Small intestine (tissue), 7 donors: ENCODE results near the gene AFF3. TPM values are rescaled to one million over a fixed set of nuclear protein-coding genes. Genes with fewer than 3 reads are reported as not detected.
"Not testable (repeated sequence)": the region's sequence is repeated elsewhere in the genome, so short reads cannot be mapped to it uniquely, and the experiment has no call there.

Experiments used
- DNase-seq, 2 donors: peaks; one replicate each; pipeline versions ENCODE4 v3.0.0 to v3.0.0-alpha.2; 2013
- FAIRE-seq: peaks from 2 replicates; lab custom pipeline; 2012; peaks lifted over from hg19 to GRCh38; lab: Jason Lieb, UNC
- H3K27ac ChIP-seq, 3 donors: one replicate each; pipeline ENCODE4 v1.5.1; 2013; ENCODE audit warnings: low read length in 2 of 3, mild to moderate bottlenecking in 2 of 3, control low read depth in 1 of 3, inconsistent platforms in 1 of 3, low read depth in 1 of 3, moderate library complexity in 1 of 3
- H3K27me3 ChIP-seq, 3 donors: one replicate each; pipeline ENCODE4 v1.6.1; 2013; ENCODE audit warnings: low read length in 3 of 3, inconsistent platforms in 1 of 3; ENCODE audit not compliant: control insufficient read depth in 3 of 3, insufficient read depth in 3 of 3
- H3K36me3 ChIP-seq, 3 donors: one replicate each; pipeline ENCODE4 v1.6.1; 2013; ENCODE audit warnings: low read length in 3 of 3, inconsistent platforms in 1 of 3, low read depth in 1 of 3, mild to moderate bottlenecking in 1 of 3, moderate library complexity in 1 of 3; ENCODE audit not compliant: control insufficient read depth in 3 of 3, insufficient read depth in 2 of 3
- H3K4me1 ChIP-seq, 3 donors: one replicate each; pipeline ENCODE4 v1.6.1; 2013; ENCODE audit warnings: low read length in 2 of 3, inconsistent platforms in 1 of 3, low read depth in 1 of 3, mild to moderate bottlenecking in 1 of 3, moderate library complexity in 1 of 3; ENCODE audit not compliant: control insufficient read depth in 3 of 3, insufficient read depth in 2 of 3
- H3K4me3 ChIP-seq, 3 donors: one replicate each; pipeline ENCODE4 v1.5.1; 2013; ENCODE audit warnings: low read length in 3 of 3, control low read depth in 1 of 3, inconsistent platforms in 1 of 3, low read depth in 1 of 3, mild to moderate bottlenecking in 1 of 3, moderate library complexity in 1 of 3
- H3K9me3 ChIP-seq, 2 donors: one replicate each; pipeline ENCODE4 v1.6.1; 2013; ENCODE audit warnings: low read depth in 1 of 2, low read length in 1 of 2; ENCODE audit not compliant: control insufficient read depth in 2 of 2, insufficient read depth in 1 of 2
- WGBS, 3 donors: extraction: QIAGEN DNeasy Blood & Tissue Kit; methylation state at CpG; one replicate each; pipeline ENCODE4 v1.1.7; 2013; 5-methylcytosine and 5-hydroxymethylcytosine counted together
- polyA plus RNA-seq, 4 donors: library from polyadenylated mRNA; stranded (reverse) in 3 of 4; unstranded in 1 of 4; fragments of 200-250 nt in 3 of 4; fragments of 120-200 nt in 1 of 4; gene quantifications; one replicate each; pipeline versions ENCODE4 v1.2.1 to v1.2.3, GENCODE V29; 2013
- donor health status: healthy with polysubstance abuse.
- donor health status: control.
- donor health status: control.
- donor health status: Bipolar disorder and iron deficiency.
- donor health status: healthy.

Gene AFF3
- polyA plus RNA-seq, 4 donors: 0.27 to 3.2 (median 0.92) TPM; not detected in 1

DNA sequence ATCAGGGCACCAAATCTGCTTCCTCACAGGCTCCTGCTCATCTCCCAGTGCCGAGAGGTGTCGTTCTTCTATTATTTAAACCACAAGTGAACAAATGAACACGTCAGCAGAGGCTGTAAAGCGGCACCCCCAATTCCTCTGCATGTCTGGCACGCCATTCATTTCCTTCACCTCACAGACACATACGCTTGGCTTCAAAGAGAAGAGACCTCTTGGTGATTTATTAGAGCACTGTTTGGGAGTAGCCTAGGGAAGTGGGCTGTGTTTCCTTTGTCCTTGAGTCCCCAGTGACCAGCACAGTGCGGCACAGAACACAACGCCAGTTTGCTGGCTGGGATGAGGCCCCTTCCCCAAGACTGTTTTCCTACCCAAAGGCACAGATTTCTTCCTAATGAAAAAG is 468.3 kb downstream of the AFF3 start:
- FAIRE-seq (no peak), DNase-seq (no peak)
- H3K4me1 ChIP-seq: no peaks in the 10 kb centered on the region
- 89 to 93% (median 91%) methylated on average over 8 of the region's 8 CpGs for WGBS, 3 donors
- H3K27ac ChIP-seq: no peak overlapping the region
- no peaks in the 10 kb centered on the region for H3K9me3 ChIP-seq
- no peak overlapping the region for H3K4me3 ChIP-seq
- no peaks in the 10 kb centered on the region for H3K36me3 ChIP-seq
- H3K27me3 ChIP-seq: no peaks in the 10 kb centered on the region

DNA sequence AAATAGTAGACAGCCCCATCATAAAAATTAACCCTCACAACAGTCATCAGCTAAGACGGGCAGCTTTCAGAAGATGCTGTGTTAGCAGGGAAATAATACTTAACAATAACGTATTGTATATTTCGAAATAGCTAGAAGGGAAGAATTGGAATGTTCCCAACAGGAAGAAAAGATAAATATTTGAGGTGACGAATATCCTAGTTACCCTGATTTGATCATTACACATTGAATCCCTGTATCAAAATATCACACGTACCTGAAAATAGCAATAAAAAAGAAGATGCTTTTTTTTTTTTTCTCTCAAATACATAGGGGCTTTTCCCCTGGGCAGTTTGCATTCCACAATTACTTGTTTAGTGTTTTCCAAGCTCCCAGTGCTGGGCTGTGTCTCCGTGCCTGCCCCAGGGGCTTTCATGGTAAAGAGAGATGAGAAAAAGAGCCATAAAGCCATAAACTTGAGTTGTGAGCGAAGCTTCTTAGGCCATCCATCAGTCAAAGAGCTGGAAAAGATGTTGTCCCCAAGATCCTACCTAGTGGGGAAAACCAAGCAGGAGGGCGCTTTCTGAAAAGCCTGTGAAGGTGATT is 469.5 kb downstream of the AFF3 start:
- no peak for FAIRE-seq

DNA sequence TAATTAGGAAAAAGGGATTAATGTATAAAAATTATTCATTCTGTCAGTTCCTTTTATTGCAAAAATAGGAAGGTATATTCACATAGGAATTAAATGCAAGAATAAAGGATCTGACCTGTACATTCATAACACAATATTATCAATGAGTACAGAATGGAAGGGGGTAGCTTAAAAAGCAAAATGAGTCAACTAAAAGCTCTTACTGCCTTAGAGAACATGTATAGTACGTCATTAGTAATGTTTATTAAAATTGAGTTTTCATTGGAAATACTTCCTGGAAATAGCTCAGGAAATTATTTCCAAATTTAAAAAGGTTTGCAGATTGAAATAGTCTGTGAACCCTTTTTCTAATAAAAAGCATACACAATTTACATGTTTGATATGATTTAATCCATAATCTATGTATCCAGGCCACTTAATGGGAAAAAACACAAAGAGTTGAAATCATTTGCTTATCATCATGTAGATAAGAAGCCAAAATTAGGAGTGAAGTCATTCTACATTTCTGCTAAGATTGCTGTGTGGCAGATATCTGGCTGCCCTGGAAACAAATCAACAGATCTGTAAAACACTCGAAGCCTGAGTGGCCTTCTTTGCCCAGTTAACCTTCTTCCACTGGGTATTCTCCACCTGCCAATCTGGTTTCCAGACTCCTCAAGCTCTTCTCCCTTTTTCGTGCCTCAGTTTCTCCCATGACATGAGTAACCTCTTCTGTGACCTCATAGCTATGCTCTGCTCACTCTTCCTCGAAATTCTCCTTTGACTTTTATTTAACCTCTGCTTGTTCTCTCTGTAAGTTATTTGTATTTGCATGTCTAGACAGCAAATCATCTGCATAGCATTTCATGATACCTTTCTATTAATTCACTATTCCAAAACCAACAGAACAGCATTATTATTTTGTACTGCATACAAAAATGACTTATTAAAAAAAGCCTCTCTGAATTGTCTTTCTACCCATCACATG is 471.3 kb downstream of the AFF3 start:
- no peak for FAIRE-seq
- no peak overlapping the region for H3K4me3 ChIP-seq
- no peaks in the 10 kb centered on the region for H3K27me3 ChIP-seq
- no peak overlapping the region for H3K27ac ChIP-seq
- H3K4me1 ChIP-seq: no peaks in the 10 kb centered on the region
- no peaks in the 10 kb centered on the region for H3K36me3 ChIP-seq
- no peak for DNase-seq
- no peaks in the 10 kb centered on the region for H3K9me3 ChIP-seq
- 18 to 56% (median 34%) methylated on average over 4 of the region's 4 CpGs for WGBS, 3 donors

More for the DNA sequence above, 469.5 kb downstream of the AFF3 start:
- WGBS, 3 donors: 21 to 49% (median 37%) methylated on average over 8 of the region's 8 CpGs
- no peaks in the 10 kb centered on the region for H3K4me1 ChIP-seq
- no peak for DNase-seq
- no peaks in the 10 kb centered on the region for H3K9me3 ChIP-seq
- no peak overlapping the region for H3K27ac ChIP-seq
- no peaks in the 10 kb centered on the region for H3K27me3 ChIP-seq
- no peaks in the 10 kb centered on the region for H3K36me3 ChIP-seq
- H3K4me3 ChIP-seq: no peak overlapping the region

DNA sequence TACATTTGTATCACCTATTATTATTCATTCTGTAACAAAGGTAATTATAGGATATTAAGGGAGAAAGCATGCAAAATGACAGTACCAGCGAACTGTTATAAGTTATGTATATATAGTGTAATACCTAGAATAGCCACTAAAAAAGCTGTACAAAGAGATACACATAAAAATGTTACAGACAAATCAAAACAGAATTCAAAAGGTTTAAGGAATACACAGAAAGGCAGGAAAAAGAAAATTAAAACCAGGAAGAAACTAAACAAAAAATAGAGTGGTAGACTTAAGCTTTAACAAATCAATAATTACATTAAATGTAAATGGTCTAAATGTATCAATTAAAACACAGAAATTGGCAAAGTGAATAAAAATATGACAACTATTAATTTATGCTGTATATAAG is 476.1 kb downstream of the AFF3 start:
- Histone ChIP-seq H3K4me1 (no peaks in the 10 kb centered on the region), H3K4me3 (no peak overlapping the region), H3K36me3 (no peaks in the 10 kb centered on the region), H3K27me3 (no peaks in the 10 kb centered on the region), H3K9me3 (no peaks in the 10 kb centered on the region), H3K27ac (no peak overlapping the region)
- WGBS, 3 donors: 90 to 100% (median 92%) methylated on average over 1 of the region's 1 CpG
- FAIRE-seq: no peak
- DNase-seq: no peak

DNA sequence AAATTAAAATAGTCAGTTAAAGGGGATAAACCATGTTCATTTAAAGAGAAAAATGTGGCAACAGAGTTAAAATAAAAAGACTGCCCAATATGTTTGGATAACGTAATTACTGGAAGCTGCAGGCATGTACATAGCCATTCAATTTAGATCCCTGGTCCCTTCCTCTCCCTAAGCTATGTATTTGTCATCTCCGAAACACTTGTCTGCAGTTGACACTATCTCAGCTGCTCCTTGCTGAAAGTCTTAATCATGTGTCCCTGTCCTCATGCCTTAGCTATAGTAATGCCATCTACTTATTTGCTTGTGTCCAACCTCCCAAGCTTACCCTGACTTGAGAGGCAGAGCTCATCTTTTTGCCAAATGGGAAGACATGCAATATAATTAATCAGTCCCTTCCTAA is 478.7 kb downstream of the AFF3 start:
- Histone ChIP-seq H3K4me1 (no peaks in the 10 kb centered on the region), H3K27ac (no peak overlapping the region), H3K9me3 (no peaks in the 10 kb centered on the region), H3K4me3 (no peak overlapping the region), H3K27me3 (no peaks in the 10 kb centered on the region), H3K36me3 (no peaks in the 10 kb centered on the region)
- no peak for DNase-seq
- no peak for FAIRE-seq
- WGBS, 3 donors: 90 to 91% (median 91%) methylated on average over 2 of the region's 2 CpGs

DNA sequence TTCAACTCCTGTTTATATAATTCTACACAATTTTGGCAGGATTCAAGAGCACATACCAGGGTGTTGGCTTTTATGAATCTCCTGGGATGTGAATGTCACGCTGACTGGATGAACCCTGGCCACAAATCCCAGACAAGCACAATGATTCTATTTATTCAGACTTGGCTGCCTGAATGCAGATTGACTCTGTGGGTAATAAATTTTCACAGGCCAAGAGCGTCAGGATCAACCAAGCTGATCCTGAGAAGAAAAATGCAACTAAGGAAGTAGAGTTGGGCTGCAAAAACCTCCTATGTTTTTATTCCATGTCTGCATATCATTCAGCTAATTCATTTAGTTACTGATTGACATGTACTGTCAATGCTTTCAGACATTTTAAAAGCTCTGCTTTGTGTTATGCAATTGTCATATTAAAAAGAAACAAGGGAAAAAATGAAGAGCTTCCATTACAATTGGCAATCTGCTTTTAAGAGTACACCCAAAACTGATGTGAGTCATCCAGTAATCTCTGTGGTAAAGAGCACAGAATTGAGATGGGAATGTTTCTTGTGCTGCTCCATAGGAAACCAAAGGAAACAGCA is 479.5 kb downstream of the AFF3 start:
- Histone ChIP-seq H3K4me3 (no peak overlapping the region), H3K27me3 (no peaks in the 10 kb centered on the region), H3K9me3 (no peaks in the 10 kb centered on the region), H3K27ac (no peak overlapping the region), H3K36me3 (no peaks in the 10 kb centered on the region), H3K4me1 (no peaks in the 10 kb centered on the region)
- FAIRE-seq (no peak), DNase-seq (peak in 1 of 2 donors; percentile 21)
- 10 to 26% (median 25%) methylated on average over 2 of the region's 2 CpGs for WGBS, 3 donors

DNA sequence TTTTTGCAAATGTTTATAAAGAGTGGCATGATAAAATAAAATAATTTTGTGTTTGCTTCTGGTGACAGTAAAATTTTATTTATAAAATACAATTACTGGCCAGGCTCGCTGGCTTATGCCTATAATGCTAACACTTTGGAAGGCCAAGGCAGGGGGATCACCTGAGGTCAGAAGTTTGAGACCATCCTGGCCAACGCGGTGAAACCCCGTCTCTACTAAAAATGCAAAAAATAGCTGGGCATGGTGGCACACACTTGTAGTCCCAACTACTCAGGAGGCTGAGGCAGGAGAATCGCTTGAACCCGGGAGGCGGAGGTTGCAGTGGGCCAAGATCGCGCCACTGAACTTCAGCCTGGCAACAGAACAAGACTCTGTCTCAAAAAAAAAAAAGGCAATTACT is 480.6 kb downstream of the AFF3 start:
- H3K27me3 ChIP-seq, H3K9me3 ChIP-seq, H3K4me3 ChIP-seq, H3K36me3 ChIP-seq, DNase-seq, H3K27ac ChIP-seq, FAIRE-seq, H3K4me1 ChIP-seq: not testable (repeated sequence)
- WGBS, 3 donors: 93 to 97% (median 95%) methylated on average over 9 of the region's 9 CpGs

DNA sequence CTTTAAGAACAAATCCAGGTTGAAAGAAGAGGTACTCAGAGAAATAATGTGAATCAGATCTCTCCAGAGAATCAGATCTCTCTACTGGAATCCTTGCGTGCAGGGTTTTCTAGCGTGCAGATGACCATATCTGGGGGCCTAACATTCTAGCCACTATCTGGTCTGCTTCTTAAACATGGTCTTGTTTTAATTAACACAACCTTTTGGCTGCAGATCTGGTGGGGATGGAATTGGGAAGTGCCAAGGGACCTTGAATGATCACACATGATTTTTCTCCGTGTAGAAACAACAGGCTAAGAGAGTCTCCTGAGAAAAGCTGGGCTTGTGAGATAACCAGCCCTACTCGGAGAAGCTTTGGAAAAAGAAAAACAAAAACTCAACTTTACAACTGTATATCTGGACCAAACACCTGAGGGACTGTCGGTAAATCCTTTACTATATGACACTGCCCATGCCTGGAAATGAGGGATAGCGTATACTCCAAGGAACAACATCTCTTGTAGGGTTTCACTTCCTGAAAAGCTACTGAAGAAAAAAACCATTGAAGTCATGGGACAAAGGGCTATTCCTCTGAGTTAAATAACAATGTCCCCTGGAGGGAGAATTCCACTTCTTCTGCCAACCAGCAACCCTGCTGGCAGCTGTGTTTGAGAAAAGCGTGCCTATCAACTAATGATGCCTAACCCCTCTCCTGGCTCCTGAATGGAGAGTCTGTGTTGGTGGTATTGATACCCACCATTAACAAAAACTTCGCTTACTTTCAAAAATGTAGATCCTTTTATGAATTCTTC is 481.6 kb downstream of the AFF3 start:
- DNase-seq: no peak
- Histone ChIP-seq H3K36me3 (no peaks in the 10 kb centered on the region), H3K4me1 (no peaks in the 10 kb centered on the region), H3K4me3 (no peak overlapping the region), H3K9me3 (no peaks in the 10 kb centered on the region), H3K27me3 (no peaks in the 10 kb centered on the region), H3K27ac (no peak overlapping the region)
- FAIRE-seq: no peak
- WGBS, 3 donors: 87 to 91% (median 88%) methylated on average over 8 of the region's 8 CpGs
